GM10847 (cell line): Measurements from ENCODE around the gene SPATA32.

Source experiments
- POLR2A ChIP-seq: IDR thresholded peaks from 2 replicates; pipeline ENCODE4 v1.6.1; 2011; ENCODE audit not compliant: insufficient read length; ENCODE audit errors: extremely low read depth

Gene SPATA32

DNA sequence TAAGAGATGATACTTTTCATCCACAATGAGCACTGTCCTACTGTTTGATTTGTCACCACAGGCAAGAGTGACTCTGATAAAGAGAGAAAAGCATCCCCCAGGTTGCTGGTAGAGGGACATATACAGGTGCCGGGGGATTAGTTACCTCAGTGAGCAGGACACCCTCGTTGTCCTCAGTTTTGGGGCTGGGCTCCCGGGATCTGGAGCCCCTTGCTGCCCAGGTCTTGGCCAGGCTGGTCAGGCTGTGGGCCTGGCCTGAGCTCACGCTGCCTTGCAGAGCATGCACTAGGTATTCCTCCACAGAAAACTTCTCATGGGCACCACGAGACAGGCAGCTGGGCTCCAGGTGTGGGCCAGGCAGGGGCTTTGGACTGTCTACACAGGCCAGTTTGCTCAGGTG is 24.4 kb upstream of the SPATA32 start:
- no peak for TF ChIP-seq POLR2A

DNA sequence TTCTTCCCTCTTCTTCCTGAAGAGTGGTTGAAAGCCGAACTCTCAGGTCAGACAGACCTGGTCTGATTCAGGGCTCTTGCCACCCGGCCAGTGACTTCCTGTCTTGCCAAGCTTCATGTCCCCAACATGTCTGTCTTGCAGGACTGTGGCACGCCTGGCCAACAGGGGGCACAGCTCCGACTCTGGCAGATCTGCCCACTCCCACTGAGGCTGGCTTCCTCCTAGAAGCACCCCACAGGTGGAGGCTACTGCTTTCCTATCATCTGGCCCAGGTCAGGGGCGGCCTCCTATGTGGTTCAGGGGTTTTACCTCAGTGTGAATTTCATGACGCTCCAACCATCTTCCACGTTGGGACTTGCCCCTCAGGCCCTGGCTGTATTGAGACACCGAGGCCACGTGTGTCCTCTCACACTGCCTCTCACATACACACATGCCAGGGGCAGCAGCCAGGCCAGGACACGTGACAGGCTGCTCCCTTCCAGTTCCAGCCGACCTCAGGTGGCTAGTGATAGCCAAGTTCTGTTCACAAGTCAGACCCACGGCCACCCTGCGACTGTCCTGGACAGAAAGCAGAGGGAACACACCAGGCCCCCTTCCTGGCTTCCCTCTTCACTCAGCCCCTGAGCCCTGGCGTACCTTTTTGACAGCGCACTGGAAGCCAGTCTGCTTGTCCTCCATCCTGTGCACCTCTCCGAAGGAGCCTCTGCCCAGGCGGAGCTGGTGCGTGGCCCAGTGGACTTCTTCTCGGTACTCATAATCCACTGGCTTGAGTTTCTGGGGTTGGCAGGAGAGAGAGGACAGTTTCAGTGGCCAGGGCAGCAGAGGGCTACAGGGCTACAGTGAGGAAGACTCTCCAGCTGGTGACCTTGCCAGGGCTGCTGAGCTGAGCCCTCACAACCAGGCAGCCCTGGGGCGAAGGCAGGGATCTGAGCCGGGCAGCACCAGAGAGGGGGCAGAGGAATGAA is 22.6 kb upstream of the SPATA32 start:
- no peak for TF ChIP-seq POLR2A

DNA sequence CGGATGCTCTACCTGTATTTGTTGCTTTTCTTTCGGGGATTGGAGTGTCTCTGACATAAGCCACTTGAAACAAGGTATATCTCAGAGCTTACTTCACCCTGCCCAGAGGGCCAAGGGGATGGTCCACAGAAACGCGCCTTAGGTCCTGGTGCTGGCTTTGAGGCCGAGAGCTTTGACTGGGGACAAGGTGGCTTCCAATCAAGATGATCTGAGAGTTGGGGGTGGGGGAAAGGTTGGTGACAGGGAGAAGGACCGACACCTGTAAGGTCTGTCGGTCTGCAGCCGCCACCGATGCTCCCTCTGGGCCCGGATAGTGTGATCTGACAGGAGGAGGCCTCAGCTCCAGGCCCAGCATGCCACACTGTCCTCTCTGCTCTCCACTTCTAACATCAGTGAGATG is 21.8 kb upstream of the SPATA32 start:
- TF ChIP-seq POLR2A: no peak

DNA sequence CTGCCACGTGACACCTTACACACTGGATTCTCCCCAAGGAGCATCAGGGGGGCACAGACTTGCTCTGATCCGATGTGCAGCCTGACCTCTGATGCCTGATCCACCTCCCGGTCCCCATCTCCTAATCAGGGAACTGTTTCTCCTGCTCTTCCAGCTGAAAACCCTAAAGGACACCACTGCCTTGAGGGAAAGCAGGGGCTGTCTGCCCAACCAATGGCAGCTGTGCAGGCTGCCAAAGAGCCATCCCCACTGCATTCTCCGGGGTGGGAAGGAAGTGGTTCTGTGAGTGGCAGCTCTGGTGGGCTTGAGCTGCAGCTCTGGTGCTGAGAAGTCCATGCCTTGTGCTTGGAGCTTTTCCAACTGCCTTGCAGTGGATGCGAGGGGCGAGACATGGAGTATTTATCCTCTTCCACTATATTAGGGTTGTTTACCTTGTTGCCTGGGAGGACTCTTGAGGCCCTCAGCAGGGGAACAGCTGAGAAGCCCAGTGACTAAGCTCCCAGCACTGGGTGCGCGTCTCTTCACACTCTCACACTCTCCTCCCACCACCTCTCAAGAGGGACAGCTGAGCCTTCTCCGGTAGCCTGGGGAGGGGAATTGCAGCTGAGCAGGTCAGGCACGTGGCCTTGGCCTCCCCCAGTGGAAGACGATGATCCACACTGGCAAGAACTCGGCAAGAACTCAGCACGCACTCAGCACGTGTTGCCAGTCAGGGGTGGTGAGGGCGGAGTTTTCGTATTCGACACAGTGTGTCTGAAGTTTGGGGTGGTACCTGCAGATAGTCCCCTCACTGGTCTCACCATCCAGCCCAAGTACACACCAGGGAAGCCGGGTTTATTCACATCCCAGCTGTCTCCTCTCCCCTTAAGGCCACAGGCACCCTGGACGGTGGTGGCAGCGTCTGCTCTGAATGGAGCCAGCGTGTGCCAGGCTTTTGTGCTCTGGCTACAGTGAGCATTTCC is 21.1 kb upstream of the SPATA32 start:
- no peak for TF ChIP-seq POLR2A

DNA sequence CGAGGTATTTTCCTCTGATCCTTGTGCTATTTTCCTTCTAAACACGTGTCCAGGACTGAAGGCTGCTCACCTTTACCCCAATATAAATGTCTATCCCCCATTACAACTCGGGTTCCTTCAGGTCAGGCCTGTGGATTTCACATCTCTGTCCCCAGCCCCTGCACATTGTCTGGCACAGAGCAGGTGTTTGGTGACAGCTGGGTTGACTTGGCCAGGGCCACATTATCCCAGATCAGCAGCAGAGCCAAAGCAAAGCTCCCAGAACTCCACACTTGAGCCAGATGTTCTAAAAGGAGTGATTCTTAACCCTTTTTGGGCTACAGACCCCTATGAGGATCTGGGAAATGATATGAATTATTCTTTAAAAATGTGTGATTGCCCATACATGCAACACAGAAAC is 18.0 kb upstream of the SPATA32 start:
- TF ChIP-seq POLR2A: no peak

DNA sequence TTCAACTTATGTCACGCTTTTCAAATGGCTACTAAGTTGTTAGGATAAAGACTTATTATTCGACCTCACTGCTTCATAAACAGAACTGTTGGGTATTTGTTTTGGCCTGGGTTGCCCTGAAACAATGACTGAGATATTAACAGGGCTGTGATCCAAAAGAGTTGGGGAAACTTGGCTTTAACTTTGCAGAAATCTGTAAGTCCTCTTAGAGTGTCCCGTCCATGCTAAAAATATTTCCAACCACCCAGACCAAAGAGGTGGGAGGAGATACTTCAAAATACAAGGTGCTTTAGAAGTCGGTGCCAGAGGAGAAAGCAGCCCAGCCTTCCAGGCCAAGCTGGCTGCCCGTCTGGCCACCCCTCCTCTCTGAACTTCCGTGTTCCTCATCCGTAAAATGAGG is 16.1 kb upstream of the SPATA32 start:
- TF ChIP-seq POLR2A: no peak

DNA sequence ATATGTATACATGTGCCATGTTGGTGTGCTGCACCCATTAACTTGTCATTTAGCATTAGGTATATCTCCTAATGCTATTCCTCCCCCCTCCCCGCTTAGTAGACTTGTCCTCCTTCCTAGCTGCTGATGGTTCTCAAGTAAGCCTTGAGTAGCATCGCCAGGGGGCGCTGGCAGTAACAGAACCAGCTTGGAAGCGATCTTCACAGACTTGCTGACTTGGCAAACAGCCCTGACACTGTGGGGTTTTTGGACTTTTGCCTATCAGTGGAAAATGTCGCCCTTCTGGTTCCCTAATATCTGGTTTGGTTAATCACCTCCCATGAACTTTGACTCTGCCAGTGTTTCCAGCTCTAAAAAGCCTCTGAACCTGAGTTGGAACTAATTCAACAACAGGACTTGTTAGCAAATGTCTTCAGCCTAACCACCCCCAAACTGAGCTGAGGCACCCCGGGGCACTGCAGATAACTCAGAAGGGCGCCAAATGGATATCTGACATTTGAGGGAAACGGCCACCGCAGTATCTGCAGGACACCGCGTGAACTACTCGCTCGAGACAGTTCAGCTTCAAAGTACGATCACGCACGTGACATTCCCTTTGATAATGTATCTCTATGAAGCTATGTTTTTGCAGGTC is 15.4 kb upstream of the SPATA32 start:
- no peak for TF ChIP-seq POLR2A

DNA sequence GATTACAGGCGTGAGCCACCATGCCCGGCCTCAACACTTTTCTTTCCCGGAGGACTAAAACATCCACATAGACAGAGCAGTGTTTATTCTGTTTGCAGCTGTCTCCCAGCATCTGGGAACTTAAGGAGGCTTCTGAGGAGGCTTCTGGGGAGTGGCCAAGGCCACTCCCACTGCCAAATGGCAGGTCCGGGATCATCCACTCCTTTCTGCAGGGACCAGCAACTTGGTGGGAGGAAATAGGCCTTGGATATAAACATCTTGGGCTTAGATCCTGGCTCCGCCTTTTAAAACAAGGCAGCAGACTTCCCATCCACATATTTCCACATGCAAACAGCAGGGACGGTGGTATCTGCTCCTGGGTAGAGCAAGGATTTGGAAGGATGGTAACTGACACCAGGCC is 14.1 kb upstream of the SPATA32 start:
- no peak for TF ChIP-seq POLR2A

DNA sequence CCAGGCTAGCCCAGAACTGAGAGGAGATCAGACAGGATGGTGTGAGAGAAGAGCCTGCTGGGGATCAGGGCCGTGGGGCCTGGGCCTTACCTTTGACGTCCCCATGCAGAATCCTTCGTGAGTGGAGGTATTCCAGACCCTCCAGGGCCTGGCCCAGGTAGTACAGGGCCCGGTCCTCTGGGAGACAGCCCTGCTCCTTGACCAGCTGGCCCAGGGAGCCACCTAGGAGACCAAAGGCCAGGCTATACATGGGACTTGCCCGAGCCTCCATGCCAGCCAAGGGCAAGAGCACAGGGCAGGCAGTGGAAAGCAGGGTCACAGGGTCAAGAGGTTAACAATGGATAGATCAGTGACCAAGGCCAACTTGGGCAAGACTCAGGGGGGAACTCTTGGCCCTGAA is 12.1 kb upstream of the SPATA32 start:
- no peak for TF ChIP-seq POLR2A

DNA sequence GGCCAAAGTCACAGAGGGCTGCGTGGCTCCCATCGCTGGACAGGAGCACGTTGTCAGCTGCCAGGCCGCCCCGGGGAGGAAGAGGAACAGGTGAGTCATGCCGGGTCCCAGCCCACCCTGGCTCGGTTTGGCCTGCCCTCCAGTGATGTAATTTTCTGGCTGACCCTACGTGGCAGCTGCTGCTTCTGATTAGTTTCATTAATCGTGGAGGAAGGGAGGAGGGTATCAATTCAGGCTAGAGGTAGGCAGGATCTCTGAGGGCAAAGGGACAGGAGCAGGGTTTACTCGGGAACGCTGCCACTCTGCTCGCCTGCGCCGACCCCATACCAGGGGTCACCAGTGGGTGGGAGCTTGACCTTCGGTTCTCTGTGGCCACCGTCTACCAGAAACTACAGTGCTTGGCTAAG is 11.7 kb upstream of the SPATA32 start:
- no peak for TF ChIP-seq POLR2A

DNA sequence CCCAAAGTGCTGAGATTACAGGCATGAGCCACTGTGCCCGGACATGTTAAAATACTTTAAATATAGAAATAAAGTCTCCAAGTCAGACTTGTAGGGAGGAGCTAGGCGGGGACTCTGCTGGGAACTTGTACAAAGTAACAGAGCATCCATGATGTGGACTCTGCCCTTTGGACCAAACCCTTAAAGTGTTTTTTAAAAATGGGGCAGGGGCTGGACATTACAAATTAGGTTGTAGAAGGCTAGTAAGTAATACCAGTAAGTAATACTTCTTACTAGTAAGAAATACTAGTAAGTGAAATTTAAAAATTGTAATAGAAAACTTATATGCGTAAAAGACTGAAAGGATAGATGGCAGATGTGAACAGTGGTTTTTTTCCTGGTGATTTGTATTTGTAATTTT is 9.7 kb upstream of the SPATA32 start:
- TF ChIP-seq POLR2A: no peak

DNA sequence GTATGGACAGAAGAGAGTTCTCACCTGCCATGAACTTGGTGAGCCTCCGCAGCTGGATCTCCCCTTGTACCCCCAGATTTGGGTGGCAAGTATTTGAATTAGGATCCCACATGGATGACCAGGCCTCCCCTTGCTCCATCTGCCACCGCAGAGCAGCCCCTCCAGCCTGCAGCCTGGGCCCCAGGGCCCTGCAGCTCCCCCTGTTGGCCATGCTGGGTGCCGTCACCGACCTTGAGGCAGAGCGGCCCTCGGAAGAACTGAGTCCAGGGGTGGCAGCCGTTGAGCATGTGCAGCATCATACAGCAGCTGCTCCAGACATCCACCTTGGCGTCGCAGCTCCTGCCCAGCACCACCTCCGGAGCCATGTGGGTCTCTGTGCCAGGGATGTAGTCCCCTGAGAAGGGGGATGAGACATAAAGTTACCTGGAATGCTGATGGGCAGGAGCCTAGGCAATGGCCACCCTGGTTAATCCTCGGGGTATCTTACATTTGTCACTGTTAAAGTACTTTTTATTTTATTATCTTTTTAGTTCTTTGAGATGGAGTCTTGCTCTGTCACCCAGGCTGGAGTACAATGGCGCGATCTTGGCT is 9.0 kb upstream of the SPATA32 start:
- TF ChIP-seq POLR2A: no peak

DNA sequence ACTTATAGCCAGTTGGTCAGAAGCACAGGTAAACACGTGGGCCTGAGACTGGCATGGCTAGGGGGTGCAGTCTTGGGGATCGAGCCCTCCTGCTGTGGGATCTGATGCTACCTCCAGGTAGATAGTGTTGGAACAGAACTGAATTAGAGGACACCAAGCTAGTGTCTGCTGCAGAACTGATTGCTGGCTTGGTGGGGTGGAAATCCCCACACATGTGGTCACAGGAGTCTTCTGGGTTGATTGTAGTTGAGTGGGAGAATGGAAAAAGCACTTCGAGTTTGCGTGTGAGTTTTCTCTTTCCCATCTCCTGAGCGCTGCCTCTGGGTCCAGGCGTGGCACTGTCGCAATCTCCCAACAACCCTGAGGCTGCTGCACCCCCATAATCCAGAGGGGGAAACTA is 8.0 kb upstream of the SPATA32 start:
- TF ChIP-seq POLR2A: no peak

DNA sequence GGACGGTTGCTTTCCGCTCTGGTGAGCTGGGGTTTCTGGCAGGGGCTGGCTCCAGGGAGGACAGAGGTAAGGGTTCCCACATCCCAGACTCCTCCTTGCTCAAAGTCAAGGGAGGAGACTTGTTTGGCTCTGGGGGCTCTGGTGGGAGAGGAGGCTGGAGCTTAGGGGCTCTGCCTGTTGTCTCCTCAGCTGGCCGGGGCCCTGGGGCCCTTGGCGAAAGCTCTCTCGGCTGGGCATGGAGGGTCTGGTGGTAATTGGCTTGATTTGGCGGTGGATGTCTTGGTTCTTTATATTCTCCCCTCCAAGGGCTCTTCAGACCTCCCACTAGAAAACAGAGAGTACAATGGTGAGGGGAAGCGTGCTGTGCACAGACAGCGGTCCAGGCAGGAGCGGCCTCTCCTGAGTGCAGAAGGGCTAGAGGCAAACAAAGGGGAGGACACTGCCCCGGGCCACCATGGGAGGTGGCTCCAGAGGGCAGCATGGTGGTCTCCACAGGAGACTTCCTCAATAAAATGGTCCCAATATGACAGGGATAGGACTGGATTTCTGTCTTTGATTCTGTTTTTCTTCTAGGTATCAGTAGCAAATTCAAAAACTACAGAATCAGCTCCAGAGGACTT is 5.7 kb upstream of the SPATA32 start:
- no peak for TF ChIP-seq POLR2A
